HG02973 (cell line): Measurements from ENCODE around the gene PCIF1.
"Not testable (repeated sequence)": the region's sequence is repeated elsewhere in the genome, so short reads cannot be mapped to it uniquely, and the experiment has no call there.

Experiments
- ATAC-seq: cut with Tn5 transposase; IDR thresholded peaks from one replicate; pipeline ENCODE4 v1.9.1; 2021; ENCODE audit warnings: moderate library complexity; ENCODE audit not compliant: unreplicated experiment

The PCIF1 gene

DNA sequence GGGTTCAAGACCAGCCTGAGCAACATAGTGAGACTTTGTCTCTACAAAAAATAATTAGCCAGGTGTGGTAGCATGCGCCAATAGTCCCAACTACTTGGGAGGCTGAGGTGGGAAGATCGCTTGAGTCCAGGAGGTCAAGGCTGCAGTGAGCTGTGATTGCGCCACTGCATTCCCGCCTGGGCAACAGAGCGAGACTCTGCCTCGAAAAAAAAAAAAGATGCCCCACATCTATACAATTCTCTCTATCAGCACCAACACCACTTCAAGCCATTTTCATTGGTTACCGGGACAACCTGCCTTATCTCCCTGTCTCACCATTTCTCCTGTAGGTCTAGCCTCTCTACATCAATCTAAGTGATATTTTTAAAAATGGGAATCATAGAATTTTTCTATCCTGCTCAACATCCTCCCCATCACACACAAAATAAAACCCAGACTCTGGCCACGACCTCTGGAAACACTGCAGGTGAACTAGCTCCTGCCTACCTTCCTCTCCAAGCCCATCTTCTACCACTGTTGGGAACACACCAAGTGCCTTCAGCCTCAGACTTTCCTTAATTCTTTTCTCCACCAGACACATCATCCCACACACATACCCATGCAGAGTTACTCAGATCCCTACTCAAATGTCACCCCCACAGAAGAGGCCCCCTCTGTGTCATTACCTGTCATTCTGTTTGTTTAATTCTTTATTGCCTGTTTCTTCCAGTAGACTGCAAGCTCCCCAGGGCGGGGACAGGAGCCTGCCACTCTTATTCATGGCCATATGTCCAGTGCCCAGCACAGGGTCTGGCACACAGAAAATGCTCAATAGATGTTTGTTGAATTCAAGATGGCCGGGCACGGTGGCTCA is 12.9 kb upstream of the PCIF1 start:
- no peak for ATAC-seq

- ATAC-seq, result no peak
Measured at GRCh38 chr20:45924391-45925261, 9.9 kb upstream of the PCIF1 start.

GRCh38 chr20:45925821-45926506 is 8.5 kb upstream of the PCIF1 start:
- no peak for ATAC-seq

DNA sequence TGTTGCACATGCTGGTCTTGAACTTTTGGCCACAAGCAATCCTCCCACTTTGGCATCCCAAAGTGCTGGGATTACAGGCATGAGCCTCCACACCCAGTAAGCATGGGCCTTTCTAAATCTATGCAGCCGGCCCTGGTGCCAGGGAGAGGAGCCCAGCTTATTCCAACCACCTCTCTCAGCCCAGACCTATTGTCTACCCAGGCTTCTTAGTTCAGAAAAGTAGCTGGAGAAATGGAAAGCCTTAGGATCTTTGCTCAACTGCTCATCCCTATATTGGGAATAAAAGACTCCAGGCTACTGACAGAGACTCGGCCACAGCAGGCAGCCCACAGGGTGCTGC is 7.8 kb upstream of the PCIF1 start:
- no peak for ATAC-seq

DNA sequence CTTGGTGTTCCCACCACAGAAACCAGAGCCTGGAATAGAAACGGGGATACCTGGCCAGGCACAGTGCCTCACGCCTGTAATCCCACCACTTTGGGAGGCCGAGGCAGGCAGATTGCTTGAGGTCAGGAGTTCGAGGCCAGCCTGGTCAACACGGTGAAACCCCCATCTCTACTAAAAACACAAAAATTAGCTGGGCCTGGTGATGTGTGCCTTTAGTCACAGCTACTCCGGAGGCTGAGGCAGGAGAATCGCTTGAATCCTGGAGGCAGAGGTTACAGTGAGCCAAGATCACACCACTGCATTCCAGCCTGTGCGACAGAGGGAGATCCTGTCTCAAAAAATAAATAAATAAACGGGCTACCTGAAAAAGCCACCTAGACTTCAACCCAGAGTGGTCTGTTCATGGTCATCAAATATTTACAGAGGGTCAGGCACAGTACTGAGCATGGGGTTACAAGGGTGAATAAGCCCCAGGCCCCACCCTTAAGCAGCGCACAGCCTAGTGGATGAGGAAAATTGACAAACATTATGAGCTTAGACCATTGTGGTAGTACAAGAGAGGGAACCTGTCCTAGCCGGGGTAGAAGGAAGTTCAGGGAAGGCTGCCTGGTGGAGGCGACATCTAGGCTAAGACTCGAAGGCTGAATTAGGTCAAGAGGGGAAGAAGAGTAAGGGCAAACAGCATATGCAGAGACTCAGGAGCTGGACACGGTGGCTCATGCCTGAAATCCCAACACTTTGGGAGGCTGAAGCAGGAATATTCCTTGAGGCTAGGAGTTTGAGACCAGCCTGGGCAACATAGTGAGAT is 7.2 kb upstream of the PCIF1 start:
- ATAC-seq, result no peak

DNA sequence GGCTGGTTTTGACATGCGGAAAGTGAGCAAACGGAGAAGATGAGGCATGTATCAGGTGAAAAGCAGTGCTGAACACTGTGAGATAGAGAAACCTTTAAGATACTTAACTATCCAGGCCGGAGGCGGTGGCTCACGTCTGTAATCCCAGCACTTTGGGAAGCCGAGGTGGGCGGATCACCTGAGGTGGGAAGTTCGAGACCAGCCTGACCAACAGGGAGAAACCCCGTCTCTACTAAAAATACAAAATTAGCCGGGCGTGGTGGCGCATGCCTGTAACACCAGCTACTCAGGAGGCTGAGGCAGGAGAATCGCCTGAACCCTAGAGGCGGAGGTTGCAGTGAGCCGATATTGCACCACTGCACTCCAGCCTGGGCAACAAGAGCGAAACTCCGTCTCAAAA is 2.8 kb upstream of the PCIF1 start:
- ATAC-seq, result not testable (repeated sequence)

DNA sequence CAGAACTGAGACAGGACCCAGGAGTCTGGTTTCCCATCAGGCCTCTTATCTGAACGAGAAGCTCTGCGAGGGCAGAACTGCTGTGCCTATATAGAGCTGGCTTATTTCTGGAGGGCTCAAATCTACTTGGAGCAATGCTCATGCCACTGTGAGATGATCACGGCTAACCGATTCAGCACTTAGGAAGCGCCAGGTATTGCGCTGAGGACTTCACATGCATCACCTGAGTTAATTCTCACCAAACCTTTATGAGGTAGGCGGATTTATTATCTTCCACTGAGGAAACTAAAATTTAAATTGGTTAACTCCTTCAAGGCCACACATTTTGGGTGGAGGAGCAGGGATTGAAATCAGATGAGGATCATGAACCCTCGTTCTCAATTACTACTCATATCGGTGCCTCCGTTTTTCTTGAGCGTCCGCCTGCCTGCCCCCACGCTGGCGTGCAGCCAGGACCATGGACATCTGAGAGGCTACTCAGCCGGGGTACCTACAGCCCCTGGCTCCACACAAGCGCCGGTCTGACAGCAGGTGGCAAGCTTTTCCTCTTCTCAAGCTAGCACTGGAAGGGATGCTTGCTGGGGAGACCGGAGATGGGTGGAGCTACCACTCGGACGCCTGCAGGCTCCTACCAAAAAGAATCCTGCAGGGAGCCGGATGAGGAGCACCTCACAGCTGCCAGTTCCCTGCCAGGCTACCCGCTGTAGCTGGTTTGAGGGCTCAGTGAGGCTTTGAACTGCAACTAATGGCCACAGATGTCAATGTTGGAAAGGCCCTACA is 1.0 kb upstream of the PCIF1 start:
- ATAC-seq, result no peak

GRCh38 chr20:45934046-45934585 is 367 bp upstream of the PCIF1 start:
- ATAC-seq, result peak; percentile 9

DNA sequence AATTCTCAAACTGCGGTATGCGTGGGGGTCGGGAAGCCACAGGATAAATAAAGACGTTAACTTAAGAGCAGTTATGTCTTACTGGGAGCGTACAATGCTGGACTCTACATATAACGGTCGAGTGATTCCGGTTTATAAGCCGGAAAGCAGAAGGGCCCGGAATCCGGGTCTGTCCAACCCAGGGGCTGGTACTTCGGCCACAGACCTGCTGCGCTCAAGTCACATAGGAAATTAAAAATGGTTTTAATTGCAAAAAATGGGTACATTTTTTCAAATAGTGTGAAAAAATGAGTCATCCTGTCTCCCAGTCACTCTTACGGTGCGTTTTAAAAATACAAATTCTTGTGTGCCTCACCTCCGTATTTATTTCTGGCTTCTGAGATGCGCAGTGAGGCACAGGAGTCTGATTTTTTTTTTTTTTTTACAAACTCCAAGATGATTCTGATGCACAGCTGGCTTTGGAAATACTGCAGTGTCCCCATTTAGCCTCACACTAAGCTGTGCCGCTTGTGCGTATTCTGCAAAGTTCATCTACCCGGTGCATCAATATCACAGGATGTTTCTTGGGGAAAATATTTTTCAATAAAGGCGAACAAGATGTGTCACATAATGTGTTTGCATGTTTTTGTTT is 1.0 kb downstream of the PCIF1 start:
- ATAC-seq, result no peak

GRCh38 chr20:45937765-45938164 is 3.3 kb downstream of the PCIF1 start:
- ATAC-seq, result no peak

GRCh38 chr20:45938727-45939438 is 4.4 kb downstream of the PCIF1 start:
- ATAC-seq, result no peak

DNA sequence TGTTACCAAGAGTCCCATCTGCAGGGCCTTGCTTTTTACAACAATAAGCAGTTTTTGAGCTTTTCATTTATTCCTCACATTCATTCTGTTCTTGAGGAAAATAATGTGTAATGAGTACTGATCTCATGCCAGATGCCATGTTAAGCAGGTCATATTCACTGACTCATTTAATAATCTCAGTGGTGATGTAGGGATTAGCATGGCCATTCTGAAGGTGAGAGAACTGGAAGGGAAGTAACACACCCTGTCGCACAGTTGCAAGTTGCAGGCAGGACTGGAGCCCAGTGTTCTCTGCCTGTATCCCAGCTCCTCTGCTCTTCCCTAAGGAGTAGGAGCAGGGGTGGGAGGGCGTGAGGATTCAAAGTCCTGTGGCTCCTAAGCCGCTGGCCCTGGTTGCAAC is 5.6 kb downstream of the PCIF1 start:
- ATAC-seq, result no peak

DNA sequence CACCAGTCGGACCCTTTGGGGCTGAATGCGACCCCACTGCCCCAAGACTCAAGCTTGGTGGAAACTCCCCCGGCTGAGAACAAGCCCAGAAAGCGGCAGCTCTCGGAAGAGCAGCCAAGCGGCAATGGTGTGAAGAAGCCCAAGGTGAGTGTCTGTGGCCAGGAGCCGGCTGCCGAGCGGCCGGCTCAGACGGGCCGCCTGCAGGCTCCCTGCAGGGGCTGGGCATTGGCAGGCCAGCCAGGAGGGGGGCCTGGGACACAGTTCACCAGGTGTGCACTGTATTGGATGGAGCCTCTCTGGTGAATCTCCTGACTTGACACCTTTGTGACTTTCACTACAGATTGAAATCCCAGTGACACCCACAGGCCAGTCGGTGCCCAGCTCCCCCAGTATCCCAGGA is 6.0 kb downstream of the PCIF1 start:
- ATAC-seq, result no peak

GRCh38 chr20:45943613-45944012 is 9.1 kb downstream of the PCIF1 start:
- no peak for ATAC-seq

- no peak for ATAC-seq
Measured at GRCh38 chr20:45944151-45944964, 9.9 kb downstream of the PCIF1 start.

DNA sequence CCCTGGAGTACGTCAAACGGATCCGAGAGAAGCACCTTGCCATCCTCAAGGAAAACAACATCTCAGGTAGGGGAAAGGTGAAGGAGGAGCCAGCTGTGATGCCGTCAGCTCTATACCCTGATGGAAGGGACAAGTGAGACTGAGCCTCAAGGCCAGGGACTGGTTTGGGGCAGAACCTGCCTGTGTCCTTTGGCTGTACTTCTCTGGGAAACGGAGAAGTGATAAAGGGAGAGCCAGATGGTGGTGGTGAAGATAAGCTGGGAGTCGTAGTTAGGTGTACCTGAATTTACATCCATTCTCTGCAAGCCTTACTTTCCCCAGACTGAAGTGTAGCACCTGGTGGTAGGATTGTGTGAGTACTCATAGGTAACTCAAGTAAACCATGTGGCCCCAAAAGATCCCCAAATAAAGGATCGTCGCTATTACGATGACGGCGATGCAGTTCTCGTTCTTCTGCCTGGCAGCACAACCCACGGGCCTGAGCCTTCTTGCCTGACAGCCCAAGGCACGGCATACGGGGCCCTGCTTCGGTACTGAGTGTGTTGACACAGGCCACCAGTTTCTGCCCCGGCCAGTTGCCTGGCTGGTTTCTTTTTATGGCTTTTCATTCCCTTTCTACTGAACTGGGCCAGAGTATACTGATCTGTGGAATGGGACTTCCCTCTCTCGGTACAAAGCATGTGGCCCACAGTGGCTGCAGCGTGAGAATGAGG is 10.6 kb downstream of the PCIF1 start:
- no peak for ATAC-seq

- ATAC-seq, result no peak
Measured at GRCh38 chr20:45945678-45946148, 11.2 kb downstream of the PCIF1 start.
